Thoracic aorta (tissue), 2 donors: Measurements from ENCODE around the gene DIP2C. TPM values are rescaled to one million over a fixed set of nuclear protein-coding genes. Genes with fewer than 3 reads are reported as not detected.

Source experiments
- ATAC-seq: fragments of 150-250 bp; one replicate; pipeline ENCODE4 v1.8.0; 2017; ENCODE audit warnings: low read depth; ENCODE audit not compliant: insufficient number of reproducible peaks, low FRiP score
- DNase-seq: peaks from one replicate; pipeline ENCODE4 v3.0.0-alpha.2; 2020; ENCODE audit warnings: low spot score
- H3K27ac ChIP-seq, 2 donors: fragments of 200-600 bp; sonication (generic); 1 replicate in 1 of 2; 2 replicates in 1 of 2; pipeline ENCODE4 v1.5.1; 2016; ENCODE audit warnings: mild to moderate bottlenecking in 2 of 2, moderate library complexity in 2 of 2
- H3K27me3 ChIP-seq: fragments of 200-600 bp; sonication (generic); replicated peaks from 2 replicates; pipeline ENCODE4 v1.6.0; 2016; ENCODE audit warnings: mild to moderate bottlenecking; ENCODE audit not compliant: insufficient read depth
- H3K36me3 ChIP-seq: fragments of 200-600 bp; sonication (generic); one replicate; pipeline ENCODE4 v1.5.1; 2016
- H3K4me1 ChIP-seq, 2 donors: fragments of 200-600 bp; sonication (generic); 1 replicate in 1 of 2; 2 replicates in 1 of 2; pipeline versions ENCODE4 v1.5.1 to v1.6.0; 2016; ENCODE audit warnings: low read depth in 2 of 2, mild to moderate bottlenecking in 1 of 2; ENCODE audit not compliant: control insufficient read depth in 1 of 2
- H3K4me3 ChIP-seq: fragments of 200-600 bp; sonication (generic); 2 replicates; pipeline ENCODE4 v1.5.1; 2016; ENCODE audit warnings: mild to moderate bottlenecking
- H3K9me3 ChIP-seq: fragments of 200-600 bp; sonication (generic); 2 replicates; pipeline ENCODE4 v1.5.1; 2016
- total RNA-seq, 2 donors: library from RNA; depleted of rRNA; stranded (reverse); fragments of >200 nt; gene quantifications; one replicate each; pipeline versions ENCODE4 v1.1.0 to v1.2.3, GENCODE V29; 2016
- TF ChIP-seq, protein P1 (sequence below): fragments of 200-600 bp; sonication (generic); IDR thresholded peaks from one replicate; pipeline ENCODE4 v1.5.1; 2019; ENCODE audit warnings: antibody characterized with exemption

DIP2C gene
- total RNA-seq, 2 donors from 2014 or later = 36.8 to 44.0 TPM

DNA sequence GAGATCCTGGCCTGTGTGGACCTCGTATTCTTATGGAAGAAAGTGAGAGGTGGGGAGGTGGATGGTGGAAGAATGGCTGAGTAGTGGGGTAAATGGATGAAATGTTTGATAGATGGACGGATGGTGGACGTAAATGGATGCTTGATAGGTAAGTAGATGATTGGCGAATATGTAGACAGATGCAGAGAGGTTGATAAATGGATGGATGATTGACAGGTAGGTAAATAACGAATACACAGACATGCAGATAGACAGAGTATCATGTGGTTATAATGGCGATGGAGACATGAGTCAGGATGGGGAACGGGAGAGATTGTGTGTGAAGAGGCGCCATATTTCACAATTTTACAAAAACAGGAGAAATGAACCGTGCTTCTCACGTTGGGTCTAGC is 219.5 kb downstream of the DIP2C start:
- ATAC-seq = no peak
- Histone ChIP-seq H3K27me3 (no peaks in the 10 kb centered on the region), H3K36me3 (peaks cover 10% of the 10 kb centered on the region), H3K4me3 (no peak overlapping the region), H3K9me3 (no peaks in the 10 kb centered on the region), H3K27ac (no peak overlapping the region), H3K4me1 (no peaks in the 10 kb centered on the region)
- no peak for DNase-seq
- TF ChIP-seq, protein P1, sequence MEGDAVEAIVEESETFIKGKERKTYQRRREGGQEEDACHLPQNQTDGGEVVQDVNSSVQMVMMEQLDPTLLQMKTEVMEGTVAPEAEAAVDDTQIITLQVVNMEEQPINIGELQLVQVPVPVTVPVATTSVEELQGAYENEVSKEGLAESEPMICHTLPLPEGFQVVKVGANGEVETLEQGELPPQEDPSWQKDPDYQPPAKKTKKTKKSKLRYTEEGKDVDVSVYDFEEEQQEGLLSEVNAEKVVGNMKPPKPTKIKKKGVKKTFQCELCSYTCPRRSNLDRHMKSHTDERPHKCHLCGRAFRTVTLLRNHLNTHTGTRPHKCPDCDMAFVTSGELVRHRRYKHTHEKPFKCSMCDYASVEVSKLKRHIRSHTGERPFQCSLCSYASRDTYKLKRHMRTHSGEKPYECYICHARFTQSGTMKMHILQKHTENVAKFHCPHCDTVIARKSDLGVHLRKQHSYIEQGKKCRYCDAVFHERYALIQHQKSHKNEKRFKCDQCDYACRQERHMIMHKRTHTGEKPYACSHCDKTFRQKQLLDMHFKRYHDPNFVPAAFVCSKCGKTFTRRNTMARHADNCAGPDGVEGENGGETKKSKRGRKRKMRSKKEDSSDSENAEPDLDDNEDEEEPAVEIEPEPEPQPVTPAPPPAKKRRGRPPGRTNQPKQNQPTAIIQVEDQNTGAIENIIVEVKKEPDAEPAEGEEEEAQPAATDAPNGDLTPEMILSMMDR = no peak

DNA sequence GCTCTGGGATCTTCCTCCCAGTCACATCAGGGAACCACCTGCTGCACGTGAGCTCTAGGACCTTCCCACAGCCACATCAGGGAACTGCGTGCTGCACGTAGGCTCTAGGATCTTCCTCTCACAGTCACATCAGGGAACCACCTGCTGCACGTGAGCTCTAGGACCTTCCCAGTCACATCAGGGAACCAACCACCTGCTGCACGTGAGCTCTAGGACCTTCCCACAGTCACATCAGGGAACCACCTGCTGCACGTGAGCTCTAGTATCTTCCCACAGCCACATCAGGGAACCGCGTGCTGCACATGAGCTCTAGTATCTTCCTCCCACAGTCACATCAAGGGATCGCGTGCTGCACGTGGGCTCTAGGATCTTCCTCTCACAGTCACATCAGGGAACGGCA is 229.7 kb downstream of the DIP2C start:
- Histone ChIP-seq H3K9me3 (no peaks in the 10 kb centered on the region), H3K27me3 (no peaks in the 10 kb centered on the region), H3K4me3 (no peak overlapping the region), H3K27ac (no peak overlapping the region), H3K4me1 (peaks cover 5 to 6% of the 10 kb centered on the region in 2 donors), H3K36me3 (no peaks in the 10 kb centered on the region)
- ATAC-seq (no peak), DNase-seq (no peak)
- TF ChIP-seq, protein P1 = no peak

DNA sequence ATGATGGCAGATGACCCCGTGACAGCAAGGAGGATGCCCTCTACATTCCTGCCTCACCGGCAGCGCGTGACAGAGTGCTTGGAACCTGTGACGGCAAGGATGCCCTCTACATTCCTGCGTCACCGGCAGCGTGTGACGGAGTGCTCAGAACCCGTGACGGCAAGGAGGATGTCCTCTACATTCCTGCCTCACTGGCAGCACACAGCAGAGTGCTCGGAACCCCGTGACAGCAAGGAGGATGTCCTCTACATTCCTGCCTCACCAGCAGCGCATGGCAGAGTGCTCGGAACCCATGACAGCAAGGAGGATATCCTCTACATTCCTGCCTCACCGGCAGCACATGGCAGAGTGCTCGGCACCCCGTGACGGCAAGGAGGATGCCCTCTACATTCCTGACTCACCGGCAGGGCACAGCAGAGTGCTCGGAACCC is 231.0 kb downstream of the DIP2C start:
- H3K27ac ChIP-seq = no peak overlapping the region
- no peak for ATAC-seq
- no peak for DNase-seq
- TF ChIP-seq, protein P1 = no peak
- no peaks in the 10 kb centered on the region for H3K27me3 ChIP-seq
- no peaks in the 10 kb centered on the region for H3K36me3 ChIP-seq
- H3K9me3 ChIP-seq = no peaks in the 10 kb centered on the region
- H3K4me3 ChIP-seq = no peak overlapping the region
- H3K4me1 ChIP-seq = peaks cover 5 to 19% of the 10 kb centered on the region in 2 donors

DNA sequence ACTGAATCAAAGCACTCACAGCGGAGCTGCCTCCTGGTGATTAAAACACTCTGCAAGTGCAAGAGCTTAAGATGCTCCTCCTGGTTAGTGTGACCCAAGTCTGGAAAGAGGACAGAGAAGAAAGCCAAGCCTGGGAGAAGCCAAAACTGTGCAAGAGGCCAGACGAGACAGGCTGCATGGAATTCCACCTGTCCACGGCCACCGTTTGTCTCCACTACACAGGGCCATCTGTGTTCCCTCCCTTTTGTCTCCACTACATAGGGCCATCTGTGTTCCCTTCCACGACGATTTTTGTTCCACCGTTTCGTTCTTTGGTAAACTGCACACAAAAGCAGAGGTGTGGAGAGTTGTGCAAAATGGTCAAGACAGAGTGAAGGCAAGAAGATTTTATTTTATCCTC is 233.0 kb downstream of the DIP2C start:
- Histone ChIP-seq H3K9me3 (no peaks in the 10 kb centered on the region), H3K4me1 (peaks cover 7 to 23% of the 10 kb centered on the region in 2 donors), H3K27me3 (no peaks in the 10 kb centered on the region), H3K27ac (no peak overlapping the region), H3K4me3 (no peak overlapping the region), H3K36me3 (no peaks in the 10 kb centered on the region)
- TF ChIP-seq, protein P1 = no peak
- no peak for DNase-seq
- ATAC-seq = no peak

DNA sequence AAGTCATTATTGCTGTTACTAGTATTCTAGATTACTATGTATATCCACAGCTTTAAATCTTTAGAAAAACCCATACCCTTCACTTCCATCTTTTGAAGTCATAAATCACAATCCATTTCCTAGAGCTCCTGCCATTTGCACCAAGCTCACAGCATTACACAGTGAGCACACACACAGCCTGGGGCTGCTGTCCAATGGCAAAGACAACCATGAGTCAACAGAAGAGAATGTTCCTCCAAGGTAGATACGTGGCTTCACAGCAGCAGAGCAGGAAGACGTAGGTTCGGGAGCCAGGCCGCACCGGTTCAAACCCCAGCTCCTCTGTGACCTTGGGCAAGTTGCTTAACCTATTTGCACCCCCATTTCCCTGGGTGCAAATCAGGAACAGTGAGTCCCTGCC is 234.6 kb downstream of the DIP2C start:
- TF ChIP-seq, protein P1 = no peak
- DNase-seq = no peak

More for the DNA sequence above, 234.6 kb downstream of the DIP2C start:
- H3K4me1 ChIP-seq = peaks cover 14 to 38% of the 10 kb centered on the region in 2 donors
- H3K9me3 ChIP-seq = no peaks in the 10 kb centered on the region
- ATAC-seq = no peak
- H3K27ac ChIP-seq = peak overlapping the region; percentile 66 to 68
- no peaks in the 10 kb centered on the region for H3K27me3 ChIP-seq
- no peaks in the 10 kb centered on the region for H3K36me3 ChIP-seq
- H3K4me3 ChIP-seq = peak overlapping the region; percentile 10
